GM12874 (cell line): ENCODE data around the gene RBKS.

Experiments
- TF ChIP-seq, protein P1 (sequence below): IDR thresholded peaks from 2 replicates; pipeline ENCODE4 v1.5.1; 2011; ENCODE audit warnings: low read depth, mild to moderate bottlenecking, control low read depth, low read length, moderate library complexity; ENCODE audit not compliant: insufficient read depth

Gene RBKS

GRCh38 chr2:27885234-27885633, 5.0 kb downstream of the RBKS start:
- TF ChIP-seq, protein P1, sequence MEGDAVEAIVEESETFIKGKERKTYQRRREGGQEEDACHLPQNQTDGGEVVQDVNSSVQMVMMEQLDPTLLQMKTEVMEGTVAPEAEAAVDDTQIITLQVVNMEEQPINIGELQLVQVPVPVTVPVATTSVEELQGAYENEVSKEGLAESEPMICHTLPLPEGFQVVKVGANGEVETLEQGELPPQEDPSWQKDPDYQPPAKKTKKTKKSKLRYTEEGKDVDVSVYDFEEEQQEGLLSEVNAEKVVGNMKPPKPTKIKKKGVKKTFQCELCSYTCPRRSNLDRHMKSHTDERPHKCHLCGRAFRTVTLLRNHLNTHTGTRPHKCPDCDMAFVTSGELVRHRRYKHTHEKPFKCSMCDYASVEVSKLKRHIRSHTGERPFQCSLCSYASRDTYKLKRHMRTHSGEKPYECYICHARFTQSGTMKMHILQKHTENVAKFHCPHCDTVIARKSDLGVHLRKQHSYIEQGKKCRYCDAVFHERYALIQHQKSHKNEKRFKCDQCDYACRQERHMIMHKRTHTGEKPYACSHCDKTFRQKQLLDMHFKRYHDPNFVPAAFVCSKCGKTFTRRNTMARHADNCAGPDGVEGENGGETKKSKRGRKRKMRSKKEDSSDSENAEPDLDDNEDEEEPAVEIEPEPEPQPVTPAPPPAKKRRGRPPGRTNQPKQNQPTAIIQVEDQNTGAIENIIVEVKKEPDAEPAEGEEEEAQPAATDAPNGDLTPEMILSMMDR: no peak

GRCh38 chr2:27884601-27885000, 5.6 kb downstream of the RBKS start:
- TF ChIP-seq, protein P1: no peak

DNA sequence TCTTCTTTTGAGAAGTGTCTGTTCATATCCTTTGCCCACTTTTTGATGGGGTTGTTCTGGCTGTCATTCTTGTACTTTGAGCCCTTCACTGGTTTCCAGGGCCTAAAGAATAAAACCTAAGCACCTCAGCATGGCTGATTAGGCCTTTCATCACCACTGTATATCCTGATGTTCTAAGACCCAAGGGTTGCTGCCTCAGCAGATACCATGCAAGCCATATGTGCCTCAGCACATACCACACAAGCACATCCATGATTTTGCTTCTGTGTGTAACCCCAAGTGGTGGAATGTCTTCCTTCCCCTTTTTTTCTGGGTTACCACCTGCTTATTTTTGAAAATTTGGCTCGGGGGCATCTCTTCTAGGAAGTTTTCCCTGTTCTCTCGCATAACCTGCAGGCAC, 11.4 kb downstream of the RBKS start:
- TF ChIP-seq, protein P1: no peak

- TF ChIP-seq, protein P1: no peak
These were observed 14.9 kb downstream of the RBKS start for GRCh38 chr2:27875089-27875881.

GRCh38 chr2:27873091-27873490, 17.1 kb downstream of the RBKS start:
- TF ChIP-seq, protein P1: no peak

DNA sequence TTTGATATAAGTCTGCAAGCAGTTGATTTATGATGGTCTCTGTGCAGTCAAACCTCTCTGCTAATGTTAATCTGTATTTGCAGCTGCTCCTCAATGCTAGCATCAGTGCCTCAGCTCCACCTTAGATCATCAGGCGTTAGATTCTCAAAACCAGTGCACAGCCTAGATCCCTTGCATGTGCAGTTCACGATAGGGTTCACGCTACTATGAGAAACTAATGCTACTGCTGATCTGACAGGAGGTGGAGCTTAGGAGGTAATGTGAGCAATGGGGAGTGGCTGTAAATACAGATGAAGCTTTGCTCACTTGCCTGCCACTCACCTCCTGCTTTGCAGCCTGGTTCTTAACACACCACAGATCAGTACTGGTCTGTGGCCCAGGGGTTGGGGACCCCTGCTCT, 18.4 kb downstream of the RBKS start:
- TF ChIP-seq, protein P1: no peak

DNA sequence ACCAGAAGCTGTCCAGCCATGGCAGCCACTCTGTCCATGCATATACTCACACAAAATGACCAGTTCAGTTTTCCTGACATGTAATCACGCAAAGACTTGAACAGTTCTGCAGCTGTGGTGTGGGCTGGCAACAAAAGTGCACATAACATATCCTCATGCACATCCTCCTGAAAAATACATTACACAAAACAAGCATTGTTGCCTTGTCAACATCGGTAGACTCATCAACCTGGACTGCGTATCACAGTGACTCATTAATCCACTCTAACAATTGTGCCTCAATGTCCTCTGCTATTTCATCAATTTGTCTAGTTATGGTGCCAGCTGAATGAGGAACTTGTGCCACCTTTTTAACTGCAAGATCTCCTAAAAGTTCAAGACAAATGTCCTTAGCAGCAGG, 19.5 kb downstream of the RBKS start:
- TF ChIP-seq, protein P1: no peak
